NCI-H2171 treated with DMSO at 0.1 percent for 48 hours (cell line): ENCODE data around the gene ME1.
"Not testable (repeated sequence)": the region's sequence is repeated elsewhere in the genome, so short reads cannot be mapped to it uniquely, and the experiment has no call there.

Experiments
- DNase-seq: peaks from one replicate; lab custom pipeline; 2025; lab: John Stamatoyannopoulos, UW

Gene ME1

GRCh38 chr6:83352424-83353061 is 78.3 kb downstream of the ME1 start:
- no peak for DNase-seq

GRCh38 chr6:83343121-83343520 is 87.7 kb downstream of the ME1 start:
- DNase-seq = no peak

GRCh38 chr6:83341765-83342164 is 89.1 kb downstream of the ME1 start:
- no peak for DNase-seq

GRCh38 chr6:83333916-83334315 is 96.9 kb downstream of the ME1 start:
- DNase-seq = not testable (repeated sequence)

- DNase-seq = no peak
These were observed 97.4 kb downstream of the ME1 start for GRCh38 chr6:83333500-83333899.

GRCh38 chr6:83314693-83315092 is 116.2 kb downstream of the ME1 start:
- DNase-seq = no peak

GRCh38 chr6:83313882-83314281 is 117.0 kb downstream of the ME1 start:
- no peak for DNase-seq

GRCh38 chr6:83311231-83311630 is 119.6 kb downstream of the ME1 start:
- DNase-seq = no peak

GRCh38 chr6:83310046-83310445 is 120.8 kb downstream of the ME1 start:
- no peak for DNase-seq

- no peak for DNase-seq
These were observed 121.5 kb downstream of the ME1 start for GRCh38 chr6:83309344-83309743.

GRCh38 chr6:83308833-83309232 is 122.0 kb downstream of the ME1 start:
- DNase-seq = no peak

GRCh38 chr6:83307849-83308248 is 123.0 kb downstream of the ME1 start:
- no peak for DNase-seq

GRCh38 chr6:83303426-83303825 is 127.4 kb downstream of the ME1 start:
- no peak for DNase-seq

GRCh38 chr6:83294676-83295075 is 136.2 kb downstream of the ME1 start:
- no peak for DNase-seq

- no peak for DNase-seq
These were observed 137.7 kb downstream of the ME1 start for GRCh38 chr6:83292900-83293843.

- DNase-seq = not testable (repeated sequence)
These were observed 143.6 kb downstream of the ME1 start for GRCh38 chr6:83287298-83287697.

GRCh38 chr6:83285917-83286316 is 144.9 kb downstream of the ME1 start:
- no peak for DNase-seq

GRCh38 chr6:83273596-83273995 is 157.3 kb downstream of the ME1 start:
- no peak for DNase-seq

- no peak for DNase-seq
These were observed 159.7 kb downstream of the ME1 start for GRCh38 chr6:83270971-83271719.

GRCh38 chr6:83265384-83265783 is 165.5 kb downstream of the ME1 start:
- DNase-seq = no peak

GRCh38 chr6:83260577-83260976 is 170.3 kb downstream of the ME1 start:
- DNase-seq = no peak

- DNase-seq = no peak
These were observed 172.3 kb downstream of the ME1 start for GRCh38 chr6:83258517-83258916.

- DNase-seq = no peak
These were observed 173.1 kb downstream of the ME1 start for GRCh38 chr6:83257791-83258190.
